ENCODE data around the gene TBC1D14.
"Not testable (repeated sequence)": the region's sequence is repeated elsewhere in the genome, so short reads cannot be mapped to it uniquely, and the experiment has no call there.

TBC1D14 gene

GRCh38 chr4:6896035-6896434 lies 13.6 kb upstream of the TBC1D14 start:
- no peak for FAIRE-seq
- TF ChIP-seq TAF1 (IDR thresholded peaks at IDR 0.05; ENCODE audit: low read depth, low read length), result no peak
- no peak for TF ChIP-seq POLR2A (IDR thresholded peaks at IDR 0.05; ENCODE audit: low read depth, low read length)
- TF ChIP-seq SPI1 (IDR thresholded peaks at IDR 0.05; ENCODE audit: low read depth, low read length), result no peak
- TF ChIP-seq POLR2AphosphoS5 (IDR thresholded peaks at IDR 0.05; ENCODE audit: low read depth, low read length), result no peak
- no peak for TF ChIP-seq PAX5 (IDR thresholded peaks at IDR 0.05; ENCODE audit: insufficient read depth, low read length, severe bottlenecking)
- no peak for TF ChIP-seq POU2F2 (IDR thresholded peaks at IDR 0.05; ENCODE audit: low read depth, low read length)
- no peak for DNase-seq (ENCODE audit: insufficient read length, low spot score)

- FAIRE-seq (no peak), DNase-seq (ENCODE audit: insufficient read length, low spot score) (no peak)
- peak; percentile 14; the same call in 1 of the 2 replicates for TF ChIP-seq POU2F2 (IDR thresholded peaks at IDR 0.05; ENCODE audit: low read depth, low read length)
- TF ChIP-seq PAX5 (IDR thresholded peaks at IDR 0.05; ENCODE audit: insufficient read depth, low read length, severe bottlenecking), result no peak
These were observed 10.9 kb upstream of the TBC1D14 start for GRCh38 chr4:6898763-6899162.

GRCh38 chr4:6900181-6900812 lies 9.3 kb upstream of the TBC1D14 start:
- no peak for DNase-seq (ENCODE audit: insufficient read length, low spot score)
- no peak for TF ChIP-seq SPI1 (IDR thresholded peaks at IDR 0.05; ENCODE audit: low read depth, low read length)
- TF ChIP-seq POU2F2 (IDR thresholded peaks at IDR 0.05; ENCODE audit: low read depth, low read length), result no peak
- no peak for TF ChIP-seq PAX5 (IDR thresholded peaks at IDR 0.05; ENCODE audit: insufficient read depth, low read length, severe bottlenecking)
- no peak for TF ChIP-seq POLR2A (IDR thresholded peaks at IDR 0.05; ENCODE audit: low read depth, low read length)
- no peak for TF ChIP-seq POLR2AphosphoS5 (IDR thresholded peaks at IDR 0.05; ENCODE audit: low read depth, low read length)
- TF ChIP-seq TAF1 (IDR thresholded peaks at IDR 0.05; ENCODE audit: low read depth, low read length), result no peak
- FAIRE-seq, result no peak

GRCh38 chr4:6900956-6901355 lies 8.7 kb upstream of the TBC1D14 start:
- FAIRE-seq, result no peak
- TF ChIP-seq SPI1 (IDR thresholded peaks at IDR 0.05; ENCODE audit: low read depth, low read length) (no peak), PAX5 (IDR thresholded peaks at IDR 0.05; ENCODE audit: insufficient read depth, low read length, severe bottlenecking) (no peak), POLR2AphosphoS5 (IDR thresholded peaks at IDR 0.05; ENCODE audit: low read depth, low read length) (no peak), POU2F2 (IDR thresholded peaks at IDR 0.05; ENCODE audit: low read depth, low read length) (no peak), POLR2A (IDR thresholded peaks at IDR 0.05; ENCODE audit: low read depth, low read length) (no peak), TAF1 (IDR thresholded peaks at IDR 0.05; ENCODE audit: low read depth, low read length) (no peak)
- DNase-seq (ENCODE audit: insufficient read length, low spot score), result no peak

GRCh38 chr4:6901669-6902317 lies 7.8 kb upstream of the TBC1D14 start:
- DNase-seq (ENCODE audit: insufficient read length, low spot score), result no peak
- TF ChIP-seq SPI1 (IDR thresholded peaks at IDR 0.05; ENCODE audit: low read depth, low read length) (no peak), POLR2A (IDR thresholded peaks at IDR 0.05; ENCODE audit: low read depth, low read length) (no peak), PAX5 (IDR thresholded peaks at IDR 0.05; ENCODE audit: insufficient read depth, low read length, severe bottlenecking) (no peak), TAF1 (IDR thresholded peaks at IDR 0.05; ENCODE audit: low read depth, low read length) (no peak), POLR2AphosphoS5 (IDR thresholded peaks at IDR 0.05; ENCODE audit: low read depth, low read length) (no peak), POU2F2 (IDR thresholded peaks at IDR 0.05; ENCODE audit: low read depth, low read length) (no peak)
- no peak for FAIRE-seq

GRCh38 chr4:6902318-6903042 lies 7.1 kb upstream of the TBC1D14 start:
- no peak for DNase-seq (ENCODE audit: insufficient read length, low spot score)
- no peak for FAIRE-seq
- TF ChIP-seq SPI1 (IDR thresholded peaks at IDR 0.05; ENCODE audit: low read depth, low read length) (no peak), TAF1 (IDR thresholded peaks at IDR 0.05; ENCODE audit: low read depth, low read length) (no peak), POLR2AphosphoS5 (IDR thresholded peaks at IDR 0.05; ENCODE audit: low read depth, low read length) (no peak), POU2F2 (IDR thresholded peaks at IDR 0.05; ENCODE audit: low read depth, low read length) (no peak), PAX5 (IDR thresholded peaks at IDR 0.05; ENCODE audit: insufficient read depth, low read length, severe bottlenecking) (no peak), POLR2A (IDR thresholded peaks at IDR 0.05; ENCODE audit: low read depth, low read length) (no peak)

GRCh38 chr4:6905516-6906445 lies 3.8 kb upstream of the TBC1D14 start:
- DNase-seq (ENCODE audit: insufficient read length, low spot score), result no peak
- no peak for FAIRE-seq
- TF ChIP-seq POLR2A (IDR thresholded peaks at IDR 0.05; ENCODE audit: low read depth, low read length) (no peak), POLR2AphosphoS5 (IDR thresholded peaks at IDR 0.05; ENCODE audit: low read depth, low read length) (no peak), SPI1 (IDR thresholded peaks at IDR 0.05; ENCODE audit: low read depth, low read length) (no peak), POU2F2 (IDR thresholded peaks at IDR 0.05; ENCODE audit: low read depth, low read length) (no peak), PAX5 (IDR thresholded peaks at IDR 0.05; ENCODE audit: insufficient read depth, low read length, severe bottlenecking) (no peak)

GRCh38 chr4:6906486-6906885 lies 3.1 kb upstream of the TBC1D14 start:
- FAIRE-seq; DNase-seq (ENCODE audit: insufficient read length, low spot score): not testable (repeated sequence)

GRCh38 chr4:6907658-6908191 lies 1.9 kb upstream of the TBC1D14 start:
- FAIRE-seq, result no peak
- no peak for TF ChIP-seq POLR2AphosphoS5 (IDR thresholded peaks at IDR 0.05; ENCODE audit: low read depth, low read length)
- no peak for TF ChIP-seq PAX5 (IDR thresholded peaks at IDR 0.05; ENCODE audit: insufficient read depth, low read length, severe bottlenecking)
- TF ChIP-seq POU2F2 (IDR thresholded peaks at IDR 0.05; ENCODE audit: low read depth, low read length), result no peak
- no peak for TF ChIP-seq TAF1 (IDR thresholded peaks at IDR 0.05; ENCODE audit: low read depth, low read length)
- TF ChIP-seq SPI1 (IDR thresholded peaks at IDR 0.05; ENCODE audit: low read depth, low read length), result no peak
- no peak for TF ChIP-seq POLR2A (IDR thresholded peaks at IDR 0.05; ENCODE audit: low read depth, low read length)
- no peak for DNase-seq (ENCODE audit: insufficient read length, low spot score)

Data from GM12891 (cell line).